ENCODE data around the gene LCN12.

The LCN12 gene

GRCh38 chr9:136958898-136959850, 7.1 kb downstream of the LCN12 start:
- no peak for DNase-seq (ENCODE audit: low read depth)

- DNase-seq (ENCODE audit: low read depth): no peak
These were observed 8.3 kb downstream of the LCN12 start for GRCh38 chr9:136960212-136960937.

GRCh38 chr9:136960938-136961275, 8.8 kb downstream of the LCN12 start:
- no peak for DNase-seq (ENCODE audit: low read depth)

GRCh38 chr9:136961279-136962065, 9.4 kb downstream of the LCN12 start:
- no peak for DNase-seq (ENCODE audit: low read depth)

GRCh38 chr9:136962163-136962562, 10.1 kb downstream of the LCN12 start:
- DNase-seq (ENCODE audit: low read depth): no peak

- DNase-seq (ENCODE audit: low read depth): no peak
These were observed 10.7 kb downstream of the LCN12 start for GRCh38 chr9:136962701-136963248.

GRCh38 chr9:136963341-136963740, 11.3 kb downstream of the LCN12 start:
- no peak for DNase-seq (ENCODE audit: low read depth)

- DNase-seq (ENCODE audit: low read depth): no peak
These were observed 11.7 kb downstream of the LCN12 start for GRCh38 chr9:136963751-136964150.

GRCh38 chr9:136964171-136964689, 12.2 kb downstream of the LCN12 start:
- no peak for DNase-seq (ENCODE audit: low read depth)

- no peak for DNase-seq (ENCODE audit: low read depth)
These were observed 12.9 kb downstream of the LCN12 start for GRCh38 chr9:136964833-136965422.

- DNase-seq (ENCODE audit: low read depth): no peak
These were observed 13.9 kb downstream of the LCN12 start for GRCh38 chr9:136965771-136966484.

- no peak for DNase-seq (ENCODE audit: low read depth)
These were observed 16.5 kb downstream of the LCN12 start for GRCh38 chr9:136968333-136969127.

- no peak for DNase-seq (ENCODE audit: low read depth)
These were observed 17.1 kb downstream of the LCN12 start for GRCh38 chr9:136969150-136969549.

GRCh38 chr9:136969774-136970173, 17.7 kb downstream of the LCN12 start:
- DNase-seq (ENCODE audit: low read depth): no peak

GRCh38 chr9:136970361-136970760, 18.3 kb downstream of the LCN12 start:
- no peak for DNase-seq (ENCODE audit: low read depth)

GRCh38 chr9:136971746-136972145, 19.7 kb downstream of the LCN12 start:
- no peak for DNase-seq (ENCODE audit: low read depth)

- no peak for DNase-seq (ENCODE audit: low read depth)
These were observed 20.3 kb downstream of the LCN12 start for GRCh38 chr9:136972335-136972734.

GRCh38 chr9:136972743-136973142, 20.7 kb downstream of the LCN12 start:
- DNase-seq (ENCODE audit: low read depth): no peak

- no peak for DNase-seq (ENCODE audit: low read depth)
These were observed 21.8 kb downstream of the LCN12 start for GRCh38 chr9:136973618-136974617.

Data from activated T-helper 9 cell treated with anti-CD3 and anti-CD28 coated beads, Interleukin-2, amount 50 U/mL, for 16 hours (primary cell).